RWPE2 (cell line): Measurements from ENCODE around the gene FLCN.

Experiments used
- ATAC-seq: fragments of 200-7000 bp; cut with Tn5 transposase; 3 replicates; pipeline ENCODE4 v1.9.1; 2021; ENCODE audit warnings: low read depth
- DNase-seq: peaks from one replicate; pipeline ENCODE4 v3.0.0-alpha.2; 2020; ENCODE audit warnings: low spot score
- H3K27ac ChIP-seq: fragments of 450-650 bp; 2 replicates; pipeline ENCODE4 v1.5.1; 2017; ENCODE audit warnings: mild to moderate bottlenecking; ENCODE audit not compliant: poor library complexity, severe bottlenecking
- H3K27me3 ChIP-seq: fragments of 250-450 bp; sonication (Bioruptor Pico); 2 replicates; pipeline ENCODE4 v1.5.1; 2021; ENCODE audit warnings: mild to moderate bottlenecking, moderate library complexity; ENCODE audit not compliant: insufficient read depth, poor library complexity, severe bottlenecking
- H3K36me3 ChIP-seq: fragments of 250-450 bp; sonication (Bioruptor Pico); 2 replicates; pipeline ENCODE4 v1.5.1; 2020; ENCODE audit warnings: low read depth, mild to moderate bottlenecking, moderate library complexity
- H3K4me1 ChIP-seq: fragments of 250-450 bp; sonication (Bioruptor Pico); 2 replicates; pipeline ENCODE4 v1.5.1; 2021; ENCODE audit warnings: mild to moderate bottlenecking, moderate library complexity; ENCODE audit not compliant: insufficient read depth, poor library complexity, severe bottlenecking
- H3K4me3 ChIP-seq: fragments of 250-450 bp; sonication (Bioruptor Pico); 2 replicates; pipeline ENCODE4 v1.5.1; 2021; ENCODE audit warnings: mild to moderate bottlenecking, moderate library complexity; ENCODE audit not compliant: severe bottlenecking
- H3K9me3 ChIP-seq: fragments of 250-450 bp; sonication (Bioruptor Pico); 2 replicates; pipeline ENCODE4 v1.5.1; 2021; ENCODE audit warnings: mild to moderate bottlenecking, moderate library complexity; ENCODE audit not compliant: severe bottlenecking
- TF ChIP-seq, protein P1 (sequence below): fragments of 450-650 bp; IDR thresholded peaks from one replicate; pipeline ENCODE4 v1.5.1; 2017; ENCODE audit warnings: mild to moderate bottlenecking, moderate library complexity; ENCODE audit not compliant: poor library complexity, severe bottlenecking

FLCN gene

DNA sequence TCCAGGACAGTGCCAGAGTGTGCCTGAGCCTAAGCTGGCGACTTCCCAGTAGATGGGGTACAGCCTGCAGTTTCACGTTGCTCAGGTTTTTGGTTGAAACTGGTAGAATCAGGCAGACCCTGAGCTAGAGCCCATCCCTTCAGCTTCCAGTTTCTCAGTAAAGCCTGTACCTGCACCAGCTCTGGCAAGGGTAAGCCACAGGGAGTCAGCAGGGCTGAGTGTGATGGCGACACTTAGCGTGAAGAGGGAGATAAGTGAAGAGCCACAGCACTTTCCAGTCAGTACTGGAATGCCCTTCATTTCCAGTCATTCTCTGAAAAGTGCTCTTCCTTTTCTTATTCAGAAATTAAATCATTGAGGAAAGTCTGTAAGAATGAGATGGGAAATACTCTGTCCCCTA lies 53.2 kb downstream of the FLCN start:
- peaks cover 91% of the 10 kb centered on the region for H3K36me3 ChIP-seq

DNA sequence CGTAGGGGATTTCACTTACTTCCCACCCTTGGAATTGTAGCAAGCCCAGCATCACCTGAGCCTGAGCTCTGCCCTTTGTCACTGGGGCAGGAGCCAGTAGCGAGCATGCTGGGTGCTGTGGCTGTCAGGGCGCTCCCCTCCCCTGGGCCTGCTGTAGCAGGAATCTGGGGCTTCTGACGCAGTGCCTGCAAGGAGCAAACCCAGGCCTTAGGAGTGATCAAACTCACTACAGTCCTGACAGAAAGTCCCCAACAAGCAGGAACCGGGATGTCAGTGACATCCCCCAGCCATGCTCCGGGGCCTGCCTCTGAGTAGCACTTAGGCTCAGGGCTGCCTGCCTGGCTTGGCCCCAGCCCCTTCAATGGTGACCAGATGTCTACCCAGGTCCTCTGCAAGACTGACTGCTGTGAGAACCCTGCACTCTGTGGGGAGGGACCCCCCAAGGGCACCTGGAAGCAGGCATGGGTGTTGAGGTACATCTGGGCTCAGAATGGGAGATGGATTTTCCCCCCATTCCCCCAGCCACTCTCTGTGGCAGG lies 54.3 kb downstream of the FLCN start:
- Histone ChIP-seq H3K36me3 (peaks cover 90% of the 10 kb centered on the region), H3K9me3 (no peaks in the 10 kb centered on the region), H3K4me1 (peaks cover 8% of the 10 kb centered on the region), H3K27me3 (no peaks in the 10 kb centered on the region), H3K4me3 (no peak overlapping the region), H3K27ac (no peak overlapping the region)
- TF ChIP-seq, protein P1, sequence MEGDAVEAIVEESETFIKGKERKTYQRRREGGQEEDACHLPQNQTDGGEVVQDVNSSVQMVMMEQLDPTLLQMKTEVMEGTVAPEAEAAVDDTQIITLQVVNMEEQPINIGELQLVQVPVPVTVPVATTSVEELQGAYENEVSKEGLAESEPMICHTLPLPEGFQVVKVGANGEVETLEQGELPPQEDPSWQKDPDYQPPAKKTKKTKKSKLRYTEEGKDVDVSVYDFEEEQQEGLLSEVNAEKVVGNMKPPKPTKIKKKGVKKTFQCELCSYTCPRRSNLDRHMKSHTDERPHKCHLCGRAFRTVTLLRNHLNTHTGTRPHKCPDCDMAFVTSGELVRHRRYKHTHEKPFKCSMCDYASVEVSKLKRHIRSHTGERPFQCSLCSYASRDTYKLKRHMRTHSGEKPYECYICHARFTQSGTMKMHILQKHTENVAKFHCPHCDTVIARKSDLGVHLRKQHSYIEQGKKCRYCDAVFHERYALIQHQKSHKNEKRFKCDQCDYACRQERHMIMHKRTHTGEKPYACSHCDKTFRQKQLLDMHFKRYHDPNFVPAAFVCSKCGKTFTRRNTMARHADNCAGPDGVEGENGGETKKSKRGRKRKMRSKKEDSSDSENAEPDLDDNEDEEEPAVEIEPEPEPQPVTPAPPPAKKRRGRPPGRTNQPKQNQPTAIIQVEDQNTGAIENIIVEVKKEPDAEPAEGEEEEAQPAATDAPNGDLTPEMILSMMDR, result no peak
- ATAC-seq (no peak), DNase-seq (no peak)

More for the DNA sequence above, 53.2 kb downstream of the FLCN start:
- DNase-seq (no peak), ATAC-seq (no peak)
- no peaks in the 10 kb centered on the region for H3K27me3 ChIP-seq
- TF ChIP-seq, protein P1, result no peak
- no peaks in the 10 kb centered on the region for H3K9me3 ChIP-seq
- no peak overlapping the region for H3K27ac ChIP-seq
- peaks cover 8% of the 10 kb centered on the region for H3K4me1 ChIP-seq
- H3K4me3 ChIP-seq, result no peak overlapping the region

DNA sequence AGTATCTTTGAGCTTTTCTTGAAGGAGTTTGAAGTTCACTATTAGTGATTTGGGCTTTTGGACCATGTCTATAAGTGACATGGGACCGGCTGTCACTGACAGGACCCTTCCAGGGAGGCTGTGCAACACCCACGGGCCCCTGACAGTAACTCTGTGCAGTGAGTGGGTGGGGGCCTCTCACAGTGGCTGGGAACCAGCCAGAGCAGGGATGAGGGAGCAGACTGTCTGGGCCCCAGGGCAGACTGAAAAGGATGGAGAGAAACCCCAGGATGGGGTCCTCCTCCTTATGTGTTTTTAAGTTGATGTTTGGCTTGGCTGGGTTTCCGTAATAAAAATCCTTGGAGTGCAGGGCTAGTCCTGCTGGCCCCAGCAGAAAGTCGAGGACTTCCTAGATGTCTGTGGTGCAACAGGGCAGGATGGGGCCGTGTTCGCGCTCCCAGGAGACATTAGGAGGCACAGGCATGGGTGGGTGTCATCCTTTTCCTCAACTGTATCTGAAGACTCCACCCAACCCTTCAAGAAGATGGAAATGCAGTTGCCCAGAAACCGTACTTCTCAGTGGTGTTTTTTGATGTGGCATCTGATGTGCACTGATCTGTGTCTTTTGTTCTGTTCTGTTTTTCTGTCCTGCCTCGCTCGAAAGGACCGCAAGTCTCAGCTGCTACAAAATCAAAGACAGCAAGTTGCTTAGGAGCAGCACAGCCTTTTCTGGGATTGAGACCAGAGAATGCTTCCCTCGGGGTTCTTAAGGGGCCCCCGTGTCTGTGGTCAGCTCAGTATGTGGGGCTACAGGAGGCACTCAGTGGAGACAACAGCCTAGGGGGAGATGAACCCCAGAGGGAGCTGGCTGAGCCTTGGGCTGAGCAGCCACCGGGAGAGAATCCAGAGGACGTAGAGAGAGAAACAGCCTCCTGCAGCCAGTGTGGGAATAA lies 55.0 kb downstream of the FLCN start:
- DNase-seq (no peak), ATAC-seq (no peak)
- H3K9me3 ChIP-seq, result no peaks in the 10 kb centered on the region
- H3K4me1 ChIP-seq, result peaks cover 8% of the 10 kb centered on the region
- H3K27me3 ChIP-seq, result no peaks in the 10 kb centered on the region
- TF ChIP-seq, protein P1, result no peak
- no peak overlapping the region for H3K27ac ChIP-seq
- peaks cover 95% of the 10 kb centered on the region for H3K36me3 ChIP-seq
- no peak overlapping the region for H3K4me3 ChIP-seq

- no peak for ATAC-seq
- H3K27ac ChIP-seq, result no peak overlapping the region
- H3K36me3 ChIP-seq, result peaks cover 96% of the 10 kb centered on the region
These were observed 56.0 kb downstream of the FLCN start for GRCh38 chr17:17180741-17181525.

More at GRCh38 chr17:17180741-17181525, 56.0 kb downstream of the FLCN start:
- no peak for DNase-seq
- peaks cover 5% of the 10 kb centered on the region for H3K4me1 ChIP-seq
- TF ChIP-seq, protein P1, result no peak
- H3K27me3 ChIP-seq, result no peaks in the 10 kb centered on the region
- H3K4me3 ChIP-seq, result no peak overlapping the region
- H3K9me3 ChIP-seq, result no peaks in the 10 kb centered on the region
